Measurements from ENCODE around the gene PJVK. TPM values are rescaled to one million over a fixed set of nuclear protein-coding genes. Genes with fewer than 3 reads are reported as not detected.

The PJVK gene
- polyA plus RNA-seq, 1 of the 3 experiments (the other 2 are of a cell fraction), result 5.3 TPM

DNA sequence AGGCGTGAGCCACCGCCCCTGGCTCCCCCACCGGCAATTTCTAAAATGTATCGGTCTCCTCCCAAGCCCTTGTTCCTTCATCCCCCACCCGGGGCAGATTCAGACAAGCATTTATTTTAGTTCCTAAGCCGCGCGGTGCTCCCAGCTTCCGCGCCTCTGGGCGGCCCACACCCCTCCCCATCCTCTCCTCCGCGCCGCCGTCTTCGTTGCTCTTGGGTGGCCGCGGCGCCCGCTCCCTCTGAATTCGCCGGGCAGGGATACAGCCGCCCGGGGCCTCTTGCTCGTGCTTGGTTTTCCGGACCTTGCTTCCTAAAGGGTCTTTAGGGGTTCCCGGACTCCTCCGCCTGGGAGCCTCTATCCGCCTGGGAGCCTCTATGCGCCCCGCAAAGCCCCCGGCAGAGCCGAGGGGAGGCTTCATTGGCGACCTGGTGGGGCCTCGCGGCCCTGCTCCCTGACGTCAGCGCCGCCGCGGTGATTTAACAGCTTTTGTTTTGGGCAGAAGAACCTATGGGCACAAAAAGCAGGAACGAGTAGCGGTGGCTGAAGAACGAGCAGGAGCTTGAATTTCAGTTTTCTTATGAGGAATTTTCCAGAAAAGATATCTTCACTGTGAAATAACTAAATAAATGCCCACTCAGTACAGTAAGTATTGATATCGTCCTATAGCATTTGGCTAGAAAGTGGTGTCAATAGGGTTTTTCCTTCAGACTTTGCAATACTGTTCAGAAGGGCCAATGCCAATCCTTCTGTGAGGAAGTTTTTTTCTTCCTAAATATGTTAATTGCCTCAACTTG is 37.5 kb upstream of the PJVK start:
- Histone ChIP-seq H3K9ac (peak overlapping the region; percentile 83), H3K9me3 (no peaks in the 10 kb centered on the region), H3K4me1 (ENCODE audit: control insufficient read depth in 1 of 2, insufficient read depth in 2 of 2, low read depth in 1 of 2, low read length in 1 of 2) (peaks cover 3 to 6% of the 10 kb centered on the region in 2 experiments; a peak in 3 of 4 replicates), H4K20me1 (ENCODE audit: insufficient read depth) (no peaks in the 10 kb centered on the region), H3K27me3 (ENCODE audit: insufficient read depth) (no peaks in the 10 kb centered on the region), H3K4me3 (ENCODE audit: low read depth in 2 of 2, low read length in 1 of 2) (peak overlapping the region; percentile 55 to 75), H2AFZ (ENCODE audit: low read depth) (peak overlapping the region; percentile 98), H3K9me2 (no peaks in the 10 kb centered on the region), H3K27ac (ENCODE audit: low read depth in 2 of 2, low read length in 1 of 2) (peak overlapping the region; percentile 89 to 96), H3K79me2 (ENCODE audit: insufficient read depth) (peaks cover 20% of the 10 kb centered on the region; the same call in 1 of the 2 replicates), H3F3A (replicated peaks; ENCODE audit: insufficient read depth) (peaks cover 7% of the 10 kb centered on the region), H3K4me2 (peak overlapping the region; percentile 83), H3K36me3 (replicated peaks in 1 of 2; ENCODE audit: control insufficient read depth in 1 of 2, insufficient read depth in 2 of 2, low read length in 1 of 2) (no peaks in the 10 kb centered on the region)
- POLR2A ChIA-PET, result interaction anchor here (0.7 to 2.6 kb wide), 12 partner anchors 9 to 308 kb away, joined by 3 to 22 read pairs (median 3); partner anchors contain the start of genes OSBPL6, PJVK, PLEKHA3 and PRKRA
- WGBS (ENCODE audit: low lambda C conversion rate), result under 1% methylated on average over 30 of the region's 45 CpGs
- DNase-seq, result peak; percentile 82
- CTCF ChIA-PET, result interaction anchor here (0.6 to 8.7 kb wide), 47 partner anchors 10 to 1564 kb away, joined by 3 to 199 read pairs (median 5); partner anchors contain the start of genes PJVK, PRKRA and RBM45
- TF ChIP-seq, protein P1, sequence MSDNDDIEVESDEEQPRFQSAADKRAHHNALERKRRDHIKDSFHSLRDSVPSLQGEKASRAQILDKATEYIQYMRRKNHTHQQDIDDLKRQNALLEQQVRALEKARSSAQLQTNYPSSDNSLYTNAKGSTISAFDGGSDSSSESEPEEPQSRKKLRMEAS (IDR thresholded peaks at IDR 0.05; ENCODE audit: low read depth), result peak; percentile 7; the same call in 1 of the 2 replicates
- TF ChIP-seq EP300 (IDR thresholded peaks at IDR 0.05; ENCODE audit: borderline replicate concordance in 1 of 2, low read depth in 1 of 2, low read length in 1 of 2), result no peak
- 0 out of 2 replicates have a peak, but pooled peaks have one; percentile 27 for TF ChIP-seq ELF1 (IDR thresholded peaks at IDR 0.05)
- TF ChIP-seq, protein P2, sequence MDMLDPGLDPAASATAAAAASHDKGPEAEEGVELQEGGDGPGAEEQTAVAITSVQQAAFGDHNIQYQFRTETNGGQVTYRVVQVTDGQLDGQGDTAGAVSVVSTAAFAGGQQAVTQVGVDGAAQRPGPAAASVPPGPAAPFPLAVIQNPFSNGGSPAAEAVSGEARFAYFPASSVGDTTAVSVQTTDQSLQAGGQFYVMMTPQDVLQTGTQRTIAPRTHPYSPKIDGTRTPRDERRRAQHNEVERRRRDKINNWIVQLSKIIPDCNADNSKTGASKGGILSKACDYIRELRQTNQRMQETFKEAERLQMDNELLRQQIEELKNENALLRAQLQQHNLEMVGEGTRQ (IDR thresholded peaks at IDR 0.05; ENCODE audit: borderline replicate concordance, low read depth, low read length), result no peak
- no peak for TF ChIP-seq FOXJ3 (CRISPR knock-in tag; IDR thresholded peaks at IDR 0.05)
- TF ChIP-seq, protein P3, sequence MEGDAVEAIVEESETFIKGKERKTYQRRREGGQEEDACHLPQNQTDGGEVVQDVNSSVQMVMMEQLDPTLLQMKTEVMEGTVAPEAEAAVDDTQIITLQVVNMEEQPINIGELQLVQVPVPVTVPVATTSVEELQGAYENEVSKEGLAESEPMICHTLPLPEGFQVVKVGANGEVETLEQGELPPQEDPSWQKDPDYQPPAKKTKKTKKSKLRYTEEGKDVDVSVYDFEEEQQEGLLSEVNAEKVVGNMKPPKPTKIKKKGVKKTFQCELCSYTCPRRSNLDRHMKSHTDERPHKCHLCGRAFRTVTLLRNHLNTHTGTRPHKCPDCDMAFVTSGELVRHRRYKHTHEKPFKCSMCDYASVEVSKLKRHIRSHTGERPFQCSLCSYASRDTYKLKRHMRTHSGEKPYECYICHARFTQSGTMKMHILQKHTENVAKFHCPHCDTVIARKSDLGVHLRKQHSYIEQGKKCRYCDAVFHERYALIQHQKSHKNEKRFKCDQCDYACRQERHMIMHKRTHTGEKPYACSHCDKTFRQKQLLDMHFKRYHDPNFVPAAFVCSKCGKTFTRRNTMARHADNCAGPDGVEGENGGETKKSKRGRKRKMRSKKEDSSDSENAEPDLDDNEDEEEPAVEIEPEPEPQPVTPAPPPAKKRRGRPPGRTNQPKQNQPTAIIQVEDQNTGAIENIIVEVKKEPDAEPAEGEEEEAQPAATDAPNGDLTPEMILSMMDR (IDR thresholded peaks at IDR 0.05), result no peak
- no peak for TF ChIP-seq RAD21 (IDR thresholded peaks at IDR 0.05; ENCODE audit: low read length)
- 0 out of 2 replicates have a peak, but pooled peaks have one; percentile 21 for TF ChIP-seq GABPA (IDR thresholded peaks at IDR 0.05; ENCODE audit: low read depth)
- no peak for TF ChIP-seq RCOR1 (IDR thresholded peaks at IDR 0.05; ENCODE audit: low read length)
- TF ChIP-seq TCF12 (IDR thresholded peaks at IDR 0.05), result no peak
- TF ChIP-seq, protein P4, sequence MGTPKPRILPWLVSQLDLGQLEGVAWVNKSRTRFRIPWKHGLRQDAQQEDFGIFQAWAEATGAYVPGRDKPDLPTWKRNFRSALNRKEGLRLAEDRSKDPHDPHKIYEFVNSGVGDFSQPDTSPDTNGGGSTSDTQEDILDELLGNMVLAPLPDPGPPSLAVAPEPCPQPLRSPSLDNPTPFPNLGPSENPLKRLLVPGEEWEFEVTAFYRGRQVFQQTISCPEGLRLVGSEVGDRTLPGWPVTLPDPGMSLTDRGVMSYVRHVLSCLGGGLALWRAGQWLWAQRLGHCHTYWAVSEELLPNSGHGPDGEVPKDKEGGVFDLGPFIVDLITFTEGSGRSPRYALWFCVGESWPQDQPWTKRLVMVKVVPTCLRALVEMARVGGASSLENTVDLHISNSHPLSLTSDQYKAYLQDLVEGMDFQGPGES (IDR thresholded peaks at IDR 0.05; ENCODE audit: low read depth, low read length), result no peak
- no peak for TF ChIP-seq EZH2phosphoT487 (IDR thresholded peaks at IDR 0.05; ENCODE audit: borderline replicate concordance, low read depth)
- no peak for TF ChIP-seq NRF1 (IDR thresholded peaks at IDR 0.05; ENCODE audit: low read depth, low read length)
- TF ChIP-seq TAF1 (IDR thresholded peaks at IDR 0.05; ENCODE audit: borderline replicate concordance, low read depth, low read length), result peak; percentile 55; the same call in 1 of the 2 replicates
- TF ChIP-seq RFX5 (IDR thresholded peaks at IDR 0.05; ENCODE audit: low read length), result no peak
- no peak for TF ChIP-seq RXRA (IDR thresholded peaks at IDR 0.05; ENCODE audit: borderline replicate concordance, low read depth)
- TF ChIP-seq NFIC (IDR thresholded peaks at IDR 0.05; ENCODE audit: borderline replicate concordance), result no peak
- 0 out of 2 replicates have a peak, but pooled peaks have one; percentile 28 for TF ChIP-seq YY1 (IDR thresholded peaks at IDR 0.05; ENCODE audit: low read depth)
- no peak for TF ChIP-seq SIN3A (IDR thresholded peaks at IDR 0.05; ENCODE audit: borderline replicate concordance, low read depth, low read length)
- TF ChIP-seq, protein P5, sequence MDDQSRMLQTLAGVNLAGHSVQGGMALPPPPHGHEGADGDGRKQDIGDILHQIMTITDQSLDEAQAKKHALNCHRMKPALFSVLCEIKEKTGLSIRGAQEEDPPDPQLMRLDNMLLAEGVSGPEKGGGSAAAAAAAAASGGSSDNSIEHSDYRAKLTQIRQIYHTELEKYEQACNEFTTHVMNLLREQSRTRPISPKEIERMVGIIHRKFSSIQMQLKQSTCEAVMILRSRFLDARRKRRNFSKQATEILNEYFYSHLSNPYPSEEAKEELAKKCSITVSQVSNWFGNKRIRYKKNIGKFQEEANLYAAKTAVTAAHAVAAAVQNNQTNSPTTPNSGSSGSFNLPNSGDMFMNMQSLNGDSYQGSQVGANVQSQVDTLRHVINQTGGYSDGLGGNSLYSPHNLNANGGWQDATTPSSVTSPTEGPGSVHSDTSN (IDR thresholded peaks at IDR 0.05), result no peak
- peak; percentile 32; the same call in 1 of the 2 replicates for TF ChIP-seq FOXM1 (IDR thresholded peaks at IDR 0.05; ENCODE audit: low read depth)
- TF ChIP-seq, protein P6, sequence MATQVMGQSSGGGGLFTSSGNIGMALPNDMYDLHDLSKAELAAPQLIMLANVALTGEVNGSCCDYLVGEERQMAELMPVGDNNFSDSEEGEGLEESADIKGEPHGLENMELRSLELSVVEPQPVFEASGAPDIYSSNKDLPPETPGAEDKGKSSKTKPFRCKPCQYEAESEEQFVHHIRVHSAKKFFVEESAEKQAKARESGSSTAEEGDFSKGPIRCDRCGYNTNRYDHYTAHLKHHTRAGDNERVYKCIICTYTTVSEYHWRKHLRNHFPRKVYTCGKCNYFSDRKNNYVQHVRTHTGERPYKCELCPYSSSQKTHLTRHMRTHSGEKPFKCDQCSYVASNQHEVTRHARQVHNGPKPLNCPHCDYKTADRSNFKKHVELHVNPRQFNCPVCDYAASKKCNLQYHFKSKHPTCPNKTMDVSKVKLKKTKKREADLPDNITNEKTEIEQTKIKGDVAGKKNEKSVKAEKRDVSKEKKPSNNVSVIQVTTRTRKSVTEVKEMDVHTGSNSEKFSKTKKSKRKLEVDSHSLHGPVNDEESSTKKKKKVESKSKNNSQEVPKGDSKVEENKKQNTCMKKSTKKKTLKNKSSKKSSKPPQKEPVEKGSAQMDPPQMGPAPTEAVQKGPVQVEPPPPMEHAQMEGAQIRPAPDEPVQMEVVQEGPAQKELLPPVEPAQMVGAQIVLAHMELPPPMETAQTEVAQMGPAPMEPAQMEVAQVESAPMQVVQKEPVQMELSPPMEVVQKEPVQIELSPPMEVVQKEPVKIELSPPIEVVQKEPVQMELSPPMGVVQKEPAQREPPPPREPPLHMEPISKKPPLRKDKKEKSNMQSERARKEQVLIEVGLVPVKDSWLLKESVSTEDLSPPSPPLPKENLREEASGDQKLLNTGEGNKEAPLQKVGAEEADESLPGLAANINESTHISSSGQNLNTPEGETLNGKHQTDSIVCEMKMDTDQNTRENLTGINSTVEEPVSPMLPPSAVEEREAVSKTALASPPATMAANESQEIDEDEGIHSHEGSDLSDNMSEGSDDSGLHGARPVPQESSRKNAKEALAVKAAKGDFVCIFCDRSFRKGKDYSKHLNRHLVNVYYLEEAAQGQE (IDR thresholded peaks at IDR 0.05; ENCODE audit: low read depth, low read length), result no peak
- no peak for TF ChIP-seq JUND (IDR thresholded peaks at IDR 0.05)
- no peak for TF ChIP-seq SMC3 (IDR thresholded peaks at IDR 0.05; ENCODE audit: low read depth, low read length)

Measured in SK-N-SH (cell line).